GM18867 (cell line): ENCODE results near the gene ANKMY1.

Experiments
- ATAC-seq: cut with Tn5 transposase; IDR thresholded peaks from one replicate; pipeline ENCODE4 v1.9.1; 2021; ENCODE audit warnings: mild to moderate bottlenecking, moderate library complexity; ENCODE audit not compliant: unreplicated experiment

Gene ANKMY1

DNA sequence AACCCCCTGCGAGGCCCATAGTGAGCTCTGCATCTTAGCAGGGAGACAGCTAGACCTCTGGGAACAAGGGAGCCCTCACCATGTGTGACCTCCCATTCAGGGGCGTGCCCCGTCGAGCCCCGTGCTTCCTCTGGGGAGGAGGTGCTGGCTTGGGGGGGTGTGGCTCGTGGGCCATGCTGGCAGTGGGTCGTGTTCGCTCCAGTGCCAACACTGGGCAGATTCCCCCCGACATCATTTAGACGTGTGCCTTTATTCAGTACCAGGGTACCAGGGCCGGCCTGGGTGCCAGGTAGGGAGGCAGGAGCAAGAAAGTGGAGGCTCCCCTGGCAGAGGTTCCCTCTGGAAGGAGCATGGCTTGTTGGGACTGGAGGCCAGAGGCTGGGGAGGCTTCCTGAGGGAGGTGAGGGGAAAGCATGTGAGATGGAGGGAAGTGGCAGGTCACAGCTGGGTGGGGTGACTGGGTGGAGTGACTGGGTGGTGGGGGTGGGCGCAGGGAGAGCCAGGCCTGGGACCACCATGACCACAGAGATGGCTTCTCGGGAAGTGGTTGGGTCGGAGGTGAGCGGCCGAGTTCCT is 107.2 kb downstream of the ANKMY1 start:
- ATAC-seq: no peak

DNA sequence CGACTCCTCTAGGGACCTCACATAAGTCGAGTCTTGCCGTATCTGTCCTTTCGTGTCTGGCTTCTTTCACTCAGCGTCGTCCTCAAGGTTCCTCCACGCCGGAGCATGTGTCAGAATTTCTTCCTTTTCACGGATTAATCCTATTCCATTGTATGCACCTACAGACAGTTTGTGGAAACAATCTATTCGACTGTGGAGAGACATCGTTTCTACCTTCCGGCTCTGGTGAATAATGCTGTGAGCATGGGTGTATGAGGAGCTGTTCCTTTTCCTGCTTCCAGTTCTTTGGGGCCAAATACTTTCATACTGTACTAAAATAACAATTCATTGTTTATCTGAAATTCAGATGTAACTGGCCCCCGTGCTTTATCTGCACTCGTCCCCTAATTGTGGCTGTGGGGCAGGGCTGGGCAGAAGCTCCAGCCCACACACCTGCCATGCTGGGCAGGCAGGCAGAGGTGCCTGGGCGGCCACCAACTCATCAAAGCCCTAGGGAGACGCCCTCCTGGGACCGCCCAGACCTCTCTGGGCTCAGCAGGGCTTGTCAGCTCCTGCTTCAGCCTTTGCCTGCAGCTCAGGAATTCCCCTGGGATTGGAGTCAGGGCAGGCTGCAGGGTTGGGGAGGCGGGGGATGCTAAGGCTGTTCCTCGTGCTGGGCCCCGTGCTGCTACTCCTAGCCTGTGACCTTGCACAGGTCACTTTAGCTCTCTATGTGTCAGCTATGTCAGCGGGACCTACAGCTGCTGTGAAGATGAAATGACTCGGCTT is 107.8 kb downstream of the ANKMY1 start:
- ATAC-seq: no peak

GRCh38 chr2:240448387-240449274 is 109.2 kb downstream of the ANKMY1 start:
- no peak for ATAC-seq

DNA sequence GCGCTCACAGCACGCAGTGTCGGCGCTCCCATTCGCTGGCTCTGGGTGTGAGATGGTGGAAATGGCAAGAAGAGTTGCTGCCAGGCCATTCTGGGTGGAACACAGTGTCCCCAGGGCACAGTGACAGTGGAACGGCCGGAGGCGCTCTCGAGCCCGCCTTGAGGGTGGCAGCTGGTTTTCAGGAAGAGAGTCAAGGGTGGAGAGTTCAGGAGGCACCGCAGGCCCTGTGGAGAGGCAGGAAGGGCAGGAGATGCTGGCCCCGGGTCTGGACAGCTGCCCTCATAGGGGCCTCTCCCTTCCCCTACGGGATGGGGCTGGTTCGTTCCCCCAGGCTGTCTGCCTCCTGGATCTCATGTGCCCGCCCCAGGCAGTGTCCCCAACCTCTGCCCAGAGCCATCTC is 109.9 kb downstream of the ANKMY1 start:
- no peak for ATAC-seq

- ATAC-seq: no peak
These were observed 110.5 kb downstream of the ANKMY1 start for GRCh38 chr2:240447331-240447730.

- no peak for ATAC-seq
These were observed 111.1 kb downstream of the ANKMY1 start for GRCh38 chr2:240446664-240447175.

GRCh38 chr2:240445961-240446663 is 111.7 kb downstream of the ANKMY1 start:
- ATAC-seq: no peak

DNA sequence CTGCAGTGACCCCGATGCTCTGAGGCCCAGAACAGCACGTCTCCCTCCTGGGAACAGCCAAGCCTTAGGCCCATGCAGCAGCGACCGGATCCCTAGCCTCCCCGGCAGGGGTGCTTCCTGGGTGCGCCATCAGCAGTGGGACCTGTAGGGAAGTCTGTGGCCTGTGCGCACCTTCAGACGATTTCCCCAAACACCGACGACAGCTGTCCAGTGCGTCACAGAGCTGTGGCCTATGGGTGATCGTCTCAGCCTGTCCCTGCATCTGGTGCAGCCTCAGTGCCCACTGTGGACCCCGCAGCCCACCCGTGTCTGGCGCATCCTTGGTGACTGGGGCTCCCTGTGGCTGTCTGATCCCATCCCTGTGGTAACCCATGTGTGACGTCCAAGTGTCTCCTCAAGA is 113.3 kb downstream of the ANKMY1 start:
- no peak for ATAC-seq

DNA sequence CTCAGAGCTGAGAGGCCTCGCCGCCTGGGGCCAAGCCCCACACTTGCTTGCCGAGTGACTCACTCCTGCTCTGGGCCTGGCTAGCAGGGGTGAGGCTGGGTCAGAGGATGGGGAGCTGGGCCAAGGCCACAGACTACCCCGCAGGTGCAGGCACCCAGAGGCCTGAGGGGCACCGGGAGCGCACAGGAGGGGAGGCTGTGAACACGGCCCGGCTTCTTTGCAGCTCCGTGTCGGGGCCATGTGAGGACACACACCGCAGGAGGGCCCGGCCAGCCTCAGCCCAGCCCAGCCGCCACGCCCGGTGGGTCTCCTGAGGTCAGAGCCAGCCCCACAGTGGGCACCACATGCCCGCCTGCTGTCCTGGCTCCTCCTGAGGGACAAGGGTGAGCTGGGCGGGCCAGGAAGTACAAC is 113.9 kb downstream of the ANKMY1 start:
- no peak for ATAC-seq

DNA sequence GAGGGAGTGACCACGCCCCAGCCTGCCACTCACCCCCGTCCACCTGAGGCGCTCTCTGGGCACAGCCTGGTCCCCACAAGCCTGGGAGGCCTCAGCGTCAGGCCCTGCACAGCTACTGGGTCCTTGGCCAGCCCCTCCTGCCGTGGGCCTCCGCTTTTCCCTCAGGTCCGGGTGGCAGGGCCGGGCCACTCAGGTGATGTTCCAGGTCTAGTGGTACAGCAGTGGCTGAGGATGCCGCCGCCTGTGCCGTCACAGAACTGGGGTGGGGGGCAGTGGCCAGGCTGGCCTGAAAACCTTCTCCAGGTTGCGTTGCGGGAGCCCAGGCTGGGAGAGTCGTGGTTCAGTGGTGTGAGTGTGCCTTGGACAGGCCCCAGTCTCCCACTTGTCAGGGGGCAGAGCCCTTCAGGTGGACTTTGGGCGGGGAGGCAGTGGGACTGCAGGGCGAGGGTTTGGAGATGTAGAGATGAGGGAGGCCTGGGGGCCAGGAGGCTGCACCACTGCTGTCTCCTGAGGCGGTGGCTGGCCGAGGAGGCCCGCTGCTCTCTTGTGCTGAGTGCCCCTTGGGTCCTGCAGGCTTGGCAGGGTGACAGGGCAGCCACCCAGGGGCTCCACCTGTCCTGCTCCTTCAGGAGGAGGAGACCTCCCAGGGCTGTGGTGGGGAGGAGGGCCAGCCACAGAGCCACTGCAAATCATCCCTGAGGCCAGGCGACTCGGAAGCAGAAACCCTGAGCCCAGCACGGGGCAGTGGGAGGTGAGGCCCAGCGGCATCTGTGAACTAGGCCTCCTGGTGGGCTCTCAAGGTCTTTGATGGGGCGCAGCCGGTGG is 114.7 kb downstream of the ANKMY1 start:
- no peak for ATAC-seq

- no peak for ATAC-seq
These were observed 115.8 kb downstream of the ANKMY1 start for GRCh38 chr2:240441993-240442411.

GRCh38 chr2:240441326-240441992 is 116.3 kb downstream of the ANKMY1 start:
- no peak for ATAC-seq

- no peak for ATAC-seq
These were observed 117.0 kb downstream of the ANKMY1 start for GRCh38 chr2:240440704-240441320.

- no peak for ATAC-seq
These were observed 117.5 kb downstream of the ANKMY1 start for GRCh38 chr2:240440251-240440650.

GRCh38 chr2:240439698-240440151 is 118.1 kb downstream of the ANKMY1 start:
- no peak for ATAC-seq

GRCh38 chr2:240438810-240439697 is 118.7 kb downstream of the ANKMY1 start:
- ATAC-seq: no peak

- ATAC-seq: peak; percentile 28
These were observed 119.7 kb downstream of the ANKMY1 start for GRCh38 chr2:240437861-240438809.
